A549 (cell line): ENCODE measurements around the gene PTPRH. TPM values are rescaled to one million over a fixed set of nuclear protein-coding genes. Genes with fewer than 3 reads are reported as not detected.
"Not testable (repeated sequence)": the region's sequence is repeated elsewhere in the genome, so short reads cannot be mapped to it uniquely, and the experiment has no call there.

Source experiments
- ATAC-seq, 2 experiments: fragments of 200-7000 bp in 1 of 2; fragments of >200 bp in 1 of 2; cut with Nextera tagmentation in 1 of 2; cut with Tn5 transposase in 1 of 2; 3 replicates each; pipeline versions ENCODE4 v1.8.0 to v1.9.1; 2018 to 2020; ENCODE audit warnings: mild to moderate bottlenecking in 1 of 2, moderate library complexity in 1 of 2
- CTCF ChIA-PET: fragments of 300-600 bp; sonication (Branson Sonifier 250); formaldehyde crosslinking; extraction: SDS; loops from one replicate; lab custom pipeline; 2021; ENCODE audit warnings: antibody characterized with exemption, inconsistent platforms; lab: Yijun Ruan, JAX
- POLR2A ChIA-PET: fragments of 350-600 bp; formaldehyde crosslinking; extraction: SDS; loops from one replicate; lab custom pipeline; 2021; ENCODE audit warnings: antibody characterized with exemption, inconsistent platforms; lab: Yijun Ruan, JAX
- DNase-seq, 2 experiments: peaks; one replicate each; pipeline versions ENCODE4 v3.0.0 to v3.0.0-alpha.2; 2011 to 2016; ENCODE audit warnings: low read depth in 1 of 2, low spot score in 1 of 2
- FAIRE-seq: peaks from 2 replicates; lab custom pipeline; 2011; peaks lifted over from hg19 to GRCh38; lab: Jason Lieb, UNC
- H3K27ac ChIP-seq, 2 experiments: fragments of >200 bp; sonication (Bioruptor Twin); formaldehyde crosslinking; 3 replicates each; pipeline ENCODE4 v1.5.1; 2016 to 2017
- H3K4me1 ChIP-seq: fragments of >200 bp; sonication (Bioruptor Twin); formaldehyde crosslinking; 3 replicates; pipeline ENCODE4 v1.6.1; 2016
- H3K4me2 ChIP-seq: fragments of >200 bp; sonication (Bioruptor Twin); formaldehyde crosslinking; 3 replicates; pipeline ENCODE4 v1.6.1; 2016
- H3K4me3 ChIP-seq: fragments of >200 bp; sonication (Bioruptor Twin); formaldehyde crosslinking; 3 replicates; pipeline ENCODE4 v1.5.1; 2016
- H3K9me3 ChIP-seq: fragments of >200 bp; sonication (Bioruptor Twin); formaldehyde crosslinking; 3 replicates; pipeline ENCODE4 v1.6.1; 2016
- BHLHE40 ChIP-seq: IDR thresholded peaks from 2 replicates; pipeline ENCODE4 v1.6.1; 2012; ENCODE audit warnings: low read depth, low read length, inconsistent platforms
- CBX2 ChIP-seq: fragments of 200-600 bp; sonication (generic); IDR thresholded peaks from 2 replicates; pipeline ENCODE4 v1.6.1; 2016; ENCODE audit warnings: low read depth, mild to moderate bottlenecking, borderline replicate concordance
- CBX8 ChIP-seq: fragments of 200-600 bp; sonication (generic); IDR thresholded peaks from 2 replicates; pipeline ENCODE4 v1.6.1; 2016
- CHD2 ChIP-seq: fragments of 150-350 bp; IDR thresholded peaks from 2 replicates; pipeline ENCODE4 v1.6.1; 2014; ENCODE audit warnings: low read length; ENCODE audit not compliant: partially characterized antibody
- EHF ChIP-seq: fragments of 250-450 bp; sonication (Bioruptor Pico); IDR thresholded peaks from 2 replicates; pipeline ENCODE4 v1.5.0; 2020; ENCODE audit warnings: mild to moderate bottlenecking
- ELK1 ChIP-seq: fragments of 150-350 bp; IDR thresholded peaks from 2 replicates; pipeline ENCODE4 v1.6.1; 2014; ENCODE audit warnings: low read depth, mild to moderate bottlenecking, low read length
- FOXS1 ChIP-seq: fragments of 250-450 bp; sonication (Bioruptor Pico); IDR thresholded peaks from 2 replicates; pipeline ENCODE4 v1.5.0; 2020; ENCODE audit warnings: mild to moderate bottlenecking, moderate library complexity
- HES2 ChIP-seq: fragments of >200 bp; sonication (Bioruptor Twin); formaldehyde crosslinking; IDR thresholded peaks from 2 replicates; pipeline ENCODE4 v1.6.1; 2016
- JUN ChIP-seq, 2 experiments: fragments of >200 bp; sonication (Bioruptor Twin); formaldehyde crosslinking; IDR thresholded peaks; 2 replicates in 1 of 2; 3 replicates in 1 of 2; pipeline ENCODE4 v1.6.1; 2016 to 2017
- KDM1A ChIP-seq: fragments of 200-600 bp; sonication (generic); IDR thresholded peaks from 2 replicates; pipeline ENCODE4 v1.6.1; 2016; ENCODE audit warnings: low read depth, mild to moderate bottlenecking
- NFE2L2 ChIP-seq: fragments of 150-350 bp; conservative IDR thresholded peaks from 2 replicates; pipeline ENCODE4 v1.6.1; 2014; ENCODE audit warnings: low read length
- PBX3 ChIP-seq: IDR thresholded peaks from 2 replicates; pipeline ENCODE4 v1.6.1; 2012
- POLR2A ChIP-seq: IDR thresholded peaks from 2 replicates; pipeline ENCODE4 v1.6.1; 2012; ENCODE audit warnings: mild to moderate bottlenecking, low read length
- RCOR1 ChIP-seq: fragments of 150-350 bp; IDR thresholded peaks from 2 replicates; pipeline ENCODE4 v1.6.1; 2014; ENCODE audit warnings: antibody characterized with exemption, low read length, low read depth
- RFX5 ChIP-seq: fragments of 450-650 bp; IDR thresholded peaks from 2 replicates; pipeline ENCODE4 v1.7.1; 2014; ENCODE audit warnings: antibody characterized with exemption, mild to moderate bottlenecking, moderate library complexity
- RNF2 ChIP-seq: fragments of 200-600 bp; sonication (generic); IDR thresholded peaks from 2 replicates; pipeline ENCODE4 v1.6.1; 2016; ENCODE audit warnings: low read depth, mild to moderate bottlenecking, antibody characterized with exemption, moderate library complexity, borderline replicate concordance
- TFCP2L1 ChIP-seq: fragments of 250-450 bp; sonication (Bioruptor Pico); IDR thresholded peaks from 2 replicates; pipeline ENCODE4 v1.5.0; 2021; ENCODE audit warnings: mild to moderate bottlenecking
- TP53 ChIP-seq: fragments of 250-450 bp; sonication (Bioruptor Pico); IDR thresholded peaks from 2 replicates; pipeline ENCODE4 v1.5.0; 2021; ENCODE audit warnings: mild to moderate bottlenecking, moderate library complexity
- WGBS: methylation state at CpG from one replicate; pipeline ENCODE4 v1.1.6; 2017; ENCODE audit errors: missing lambda C conversion rate; 5-methylcytosine and 5-hydroxymethylcytosine counted together
- polyA plus RNA-seq, 4 experiments: library from polyadenylated mRNA; depleted of rRNA in 3 of 4; stranded (reverse); fragments of >200 nt; fragmentation: RNase III in 1 of 4; extraction: RNeasy Plus Mini Kit Qiagen cat#74134 plus additional on column Dnase treatment in 1 of 4; gene quantifications; 2 replicates in 3 of 4; 3 replicates in 1 of 4; pipeline ENCODE4 v1.2.3, GENCODE V29; 2011 to 2017

PTPRH gene
- polyA plus RNA-seq, 2 of the 4 experiments (the other 2 are of a cell fraction): 1.6 to 4.2 TPM

GRCh38 chr19:55227241-55228014, 18.1 kb upstream of the PTPRH start:
- WGBS: 91% methylated on average over 20 of the region's 25 CpGs
- Histone ChIP-seq H3K4me2 (no peak overlapping the region), H3K9me3 (no peaks in the 10 kb centered on the region), H3K4me1 (peaks cover 19% of the 10 kb centered on the region), H3K27ac (no peak overlapping the region), H3K4me3 (no peak overlapping the region)
- DNase-seq (no peak), ATAC-seq (peak in 1 of 2 experiments; percentile 5; a peak in 3 of 6 replicates)
- POLR2A ChIA-PET: interaction anchor here (1.7 kb wide), 1 partner anchor 32 kb away, joined by 6 read pairs; the partner anchor contains the start of gene PPP6R1
- CTCF ChIA-PET: interaction anchor here (1.0 to 2.6 kb wide), 4 partner anchors 8 to 191 kb away, joined by 3 to 11 read pairs (median 6); partner anchors contain the start of gene DNAAF3
- TF ChIP-seq TFCP2L1: no peak
- no peak for TF ChIP-seq TP53 (CRISPR knock-in tag)
- no peak for TF ChIP-seq RCOR1
- TF ChIP-seq JUN (IDR thresholded peaks at IDR 0.05): 0 out of 5 replicates have a peak, but pooled peaks of 1 of the 2 experiments have one; percentile 4
- no peak for TF ChIP-seq HES2
- TF ChIP-seq NFE2L2: no peak
- TF ChIP-seq FOXS1 (CRISPR knock-in tag): no peak
- TF ChIP-seq, all 56 proteins: peak for 1
- no peak for FAIRE-seq

- WGBS: 88% methylated on average over 18 of the region's 18 CpGs
Observed at GRCh38 chr19:55226788-55227187, 17.5 kb upstream of the PTPRH start.

GRCh38 chr19:55226273-55226672, 17.0 kb upstream of the PTPRH start:
- ChIA-PET CTCF (interaction anchor here (2.6 kb wide), 1 partner anchor 61 kb away, joined by 8 read pairs; the partner anchor contains the start of gene DNAAF3), POLR2A (no interaction called here)
- ATAC-seq: no peak
- DNase-seq: no peak
- no peaks in the 10 kb centered on the region for H3K9me3 ChIP-seq
- no peak overlapping the region for H3K27ac ChIP-seq
- no peak overlapping the region for H3K4me3 ChIP-seq
- FAIRE-seq: no peak
- 0 out of 5 replicates have a peak, but pooled peaks of 1 of the 2 experiments have one; percentile 2 for TF ChIP-seq JUN (IDR thresholded peaks at IDR 0.05)
- no peak for TF ChIP-seq RNF2
- H3K4me2 ChIP-seq: no peak overlapping the region
- peaks cover 19% of the 10 kb centered on the region for H3K4me1 ChIP-seq
- 95% methylated on average over 9 of the region's 9 CpGs for WGBS

More at GRCh38 chr19:55226788-55227187, 17.5 kb upstream of the PTPRH start:
- no peak overlapping the region for H3K27ac ChIP-seq
- no peak overlapping the region for H3K4me3 ChIP-seq
- DNase-seq: no peak
- no peaks in the 10 kb centered on the region for H3K9me3 ChIP-seq
- ChIA-PET CTCF (interaction anchor here (1.8 to 2.6 kb wide), 2 partner anchors 61 to 192 kb away, joined by 8 to 11 read pairs; partner anchors contain the start of gene DNAAF3), POLR2A (interaction anchor here (1.7 kb wide), 1 partner anchor 32 kb away, joined by 6 read pairs; the partner anchor contains the start of gene PPP6R1)
- no peak overlapping the region for H3K4me2 ChIP-seq
- TF ChIP-seq BHLHE40 (no peak), RFX5 (no peak), POLR2A (no peak), CBX8 (no peak), ELK1 (no peak), EHF (CRISPR knock-in tag) (no peak)
- H3K4me1 ChIP-seq: peaks cover 19% of the 10 kb centered on the region
- FAIRE-seq: no peak
- ATAC-seq: no peak

GRCh38 chr19:55225415-55225958, 16.2 kb upstream of the PTPRH start:
- Histone ChIP-seq H3K9me3 (peaks cover 5% of the 10 kb centered on the region; the same call in 2 of the 3 replicates), H3K4me3 (no peak overlapping the region), H3K4me2 (no peak overlapping the region), H3K27ac (no peak overlapping the region), H3K4me1 (peaks cover 19% of the 10 kb centered on the region)
- ChIA-PET POLR2A (interaction anchor here (0.9 kb wide), 1 partner anchor 55 kb away, joined by 3 read pairs; no protein-coding TSS in a partner anchor), CTCF (no interaction called here)
- DNase-seq (no peak), FAIRE-seq (peak; percentile 18), ATAC-seq (no peak)
- TF ChIP-seq NFE2L2 (no peak), CBX2 (no peak), KDM1A (no peak), PBX3 (no peak), CHD2 (no peak), CBX8 (no peak)
- whole genome bisulfite sequencing: 84% methylated on average over 7 of the region's 7 CpGs

GRCh38 chr19:55224679-55225414, 15.5 kb upstream of the PTPRH start:
- H3K27ac ChIP-seq, FAIRE-seq, CTCF ChIA-PET, H3K9me3 ChIP-seq, H3K4me2 ChIP-seq, DNase-seq, ATAC-seq, H3K4me3 ChIP-seq: not testable (repeated sequence)
- 89% methylated on average over 9 of the region's 11 CpGs for WGBS
- H3K4me1 ChIP-seq: peaks cover 16% of the 10 kb centered on the region
- POLR2A ChIA-PET: interaction anchor here (0.9 kb wide), 1 partner anchor 55 kb away, joined by 3 read pairs; no protein-coding TSS in a partner anchor
